Measurements from ENCODE around the gene SERPINI1.

Gene SERPINI1

GRCh38 chr3:167734498-167735232 lies 856 bp upstream of the SERPINI1 start, which contains the start of gene PDCD10:
TSS of gene PDCD10 (minus strand) at chr3:167734892. CDS start at chr3:167720157, 14,735 bp downstream.
- peak; percentile 96 for DNase-seq

GRCh38 chr3:167736264-167736787 lies 805 bp downstream of the SERPINI1 start:
- DNase-seq = no peak

DNA sequence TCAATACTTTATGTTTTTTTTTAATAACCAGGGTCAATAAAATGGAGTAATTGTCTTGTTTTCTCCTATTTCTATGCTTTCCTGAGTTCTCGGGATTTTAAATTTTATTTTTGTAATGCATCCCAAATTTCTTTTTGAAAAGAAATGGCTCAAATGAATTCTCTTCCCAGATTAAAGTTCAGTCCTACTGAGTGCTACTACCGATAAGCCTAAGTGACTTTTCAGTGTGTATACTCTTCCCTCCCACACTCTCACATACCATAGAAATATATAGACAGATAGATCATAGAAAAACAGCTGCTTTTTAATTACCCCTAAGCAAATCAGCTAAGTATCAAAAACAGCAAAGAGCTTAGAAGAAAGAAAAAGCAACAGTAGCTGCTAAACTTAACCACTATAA lies 1.5 kb downstream of the SERPINI1 start:
- DNase-seq = no peak

- DNase-seq = no peak
These were observed 2.5 kb downstream of the SERPINI1 start for GRCh38 chr3:167738037-167738436.

DNA sequence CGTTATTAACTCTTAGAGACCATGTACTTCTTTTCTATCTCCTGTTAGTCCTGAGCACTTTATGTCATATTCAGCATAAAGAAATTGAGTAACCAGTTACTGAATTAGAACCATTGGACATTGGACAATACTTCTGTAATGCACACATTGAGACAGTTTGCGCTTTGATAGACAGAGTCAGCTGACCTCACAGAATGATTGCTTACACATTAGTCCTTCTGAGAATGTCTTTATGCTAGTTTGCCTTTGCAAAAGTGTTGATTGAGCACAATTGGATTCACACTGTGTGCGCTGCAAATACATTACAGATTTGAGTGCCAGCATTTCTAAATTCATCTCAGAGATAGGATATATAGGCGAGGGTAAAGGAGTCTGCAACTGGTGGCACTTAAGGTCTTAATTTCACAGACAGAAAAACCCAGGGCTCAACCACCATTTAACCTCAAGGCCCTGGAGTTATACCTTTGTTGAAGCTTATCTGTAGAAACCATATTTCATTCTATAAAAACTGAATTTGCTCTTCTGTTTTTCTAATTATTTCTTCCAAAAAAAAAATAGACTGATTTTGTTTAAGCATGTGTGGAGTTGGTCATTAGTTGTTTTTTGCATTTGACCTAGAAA lies 3.8 kb downstream of the SERPINI1 start:
- no peak for DNase-seq

- peak; percentile 20 to 21 for DNase-seq
These were observed 5.6 kb downstream of the SERPINI1 start for GRCh38 chr3:167740961-167741587.

GRCh38 chr3:167742338-167742737 lies 6.8 kb downstream of the SERPINI1 start:
- DNase-seq = no peak

DNA sequence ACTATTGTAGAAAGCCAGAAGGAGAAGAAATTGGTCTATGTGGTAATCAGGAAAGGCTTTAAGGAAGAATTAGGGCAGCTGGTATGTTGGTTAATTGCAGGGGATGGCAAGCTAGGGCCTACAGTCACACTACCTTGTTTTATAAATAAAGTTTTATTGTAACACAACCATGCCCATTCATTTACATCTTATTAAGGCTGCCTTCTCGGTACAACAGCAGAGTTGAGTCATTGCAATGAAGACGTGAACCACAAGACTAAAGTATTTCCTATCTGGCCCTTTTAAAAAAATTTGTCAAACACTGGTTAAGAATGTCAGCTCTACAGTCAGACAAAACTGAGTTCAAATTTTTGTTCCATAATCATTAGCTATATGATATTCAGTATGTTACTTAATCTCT lies 8.3 kb downstream of the SERPINI1 start:
- DNase-seq = no peak

- no peak for DNase-seq
These were observed 13.7 kb downstream of the SERPINI1 start for GRCh38 chr3:167749209-167749608.

DNA sequence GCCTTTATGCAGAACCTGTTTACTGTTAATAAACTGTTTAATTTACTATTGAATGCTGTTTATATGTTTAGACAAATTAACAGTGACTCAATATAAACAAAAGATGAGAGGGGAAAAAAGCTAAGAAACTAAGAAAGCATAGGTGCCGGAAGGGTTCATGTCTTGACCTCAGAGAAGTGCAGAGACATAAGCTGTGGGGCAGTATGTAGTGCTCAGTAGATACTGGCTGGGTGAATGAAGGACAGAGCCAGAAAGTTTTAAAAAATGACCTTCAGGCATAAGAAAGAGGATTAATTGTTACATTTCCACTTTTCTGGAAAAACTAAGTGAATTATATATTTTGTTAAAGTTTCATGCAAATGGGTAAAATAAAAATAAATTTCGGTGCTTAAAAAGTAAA lies 14.2 kb downstream of the SERPINI1 start:
- no peak for DNase-seq

DNA sequence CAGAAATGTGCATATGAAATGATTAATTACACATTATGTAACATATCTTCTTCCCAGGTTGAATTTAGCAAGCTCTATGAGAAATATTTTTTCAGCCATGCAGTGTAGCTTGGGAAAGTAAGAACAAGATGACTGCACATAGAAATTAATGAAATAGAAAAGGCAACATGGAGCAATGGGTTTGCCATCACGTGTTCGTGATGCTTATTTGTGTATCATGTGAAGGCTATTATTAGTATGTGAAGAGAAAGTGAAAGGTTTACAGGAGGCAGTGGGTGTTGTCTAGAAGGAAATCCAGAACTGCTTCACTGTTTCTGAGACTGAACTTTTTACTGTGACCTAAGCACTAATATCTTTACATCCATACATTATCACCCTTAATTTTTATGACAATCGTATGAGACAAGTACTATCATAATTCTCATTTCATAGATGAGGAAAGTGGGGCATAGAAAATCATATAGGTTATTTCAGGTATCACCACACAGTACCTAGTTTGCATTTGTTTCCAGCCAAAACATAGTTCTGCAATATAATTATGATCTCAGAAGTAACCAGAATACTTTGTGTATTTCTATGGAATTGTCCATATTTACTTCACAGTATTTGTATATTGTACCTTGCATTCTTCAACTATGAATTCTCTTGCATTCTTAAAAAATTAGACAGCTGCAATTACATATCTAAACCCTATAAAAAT lies 14.9 kb downstream of the SERPINI1 start:
- no peak for DNase-seq

GRCh38 chr3:167754049-167754448 lies 18.5 kb downstream of the SERPINI1 start:
- no peak for DNase-seq

DNA sequence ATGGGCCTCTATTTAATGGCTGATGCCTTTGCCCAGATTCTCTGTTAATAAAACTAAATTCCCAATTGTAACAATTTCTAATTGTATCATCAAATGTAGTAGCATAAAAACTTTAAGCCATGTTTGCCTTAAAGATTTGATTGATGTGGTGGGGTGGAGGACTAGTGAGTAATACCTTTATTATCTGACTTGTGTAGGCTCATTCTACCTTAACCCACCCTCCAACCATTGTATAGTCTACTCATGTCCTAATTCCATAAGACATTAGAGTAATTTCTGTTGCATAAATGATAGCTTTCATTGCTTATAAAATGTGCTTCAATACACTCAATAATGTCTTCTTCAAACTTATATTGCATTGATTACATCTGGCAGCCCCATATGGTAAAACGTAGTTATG lies 25.8 kb downstream of the SERPINI1 start:
- no peak for DNase-seq

DNA sequence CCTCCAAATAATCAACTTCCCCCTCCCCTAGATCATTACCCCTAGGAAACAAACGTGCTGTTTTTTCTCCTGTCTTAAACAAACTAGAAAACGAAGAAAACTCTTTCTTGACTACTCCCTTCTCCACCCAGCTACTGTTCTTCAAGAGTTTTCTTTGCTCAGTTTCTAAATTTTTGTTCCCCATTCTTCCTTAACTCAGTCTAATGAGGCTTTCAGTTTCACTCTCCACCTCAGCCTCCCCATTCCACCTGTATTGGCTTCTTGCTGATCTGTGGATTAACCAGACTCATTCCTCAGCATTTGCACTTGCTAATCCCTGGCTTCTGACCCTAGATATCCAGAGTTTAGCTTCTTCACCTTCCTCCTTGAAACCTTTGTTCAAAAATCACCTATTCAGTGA lies 26.8 kb downstream of the SERPINI1 start:
- DNase-seq = no peak

DNA sequence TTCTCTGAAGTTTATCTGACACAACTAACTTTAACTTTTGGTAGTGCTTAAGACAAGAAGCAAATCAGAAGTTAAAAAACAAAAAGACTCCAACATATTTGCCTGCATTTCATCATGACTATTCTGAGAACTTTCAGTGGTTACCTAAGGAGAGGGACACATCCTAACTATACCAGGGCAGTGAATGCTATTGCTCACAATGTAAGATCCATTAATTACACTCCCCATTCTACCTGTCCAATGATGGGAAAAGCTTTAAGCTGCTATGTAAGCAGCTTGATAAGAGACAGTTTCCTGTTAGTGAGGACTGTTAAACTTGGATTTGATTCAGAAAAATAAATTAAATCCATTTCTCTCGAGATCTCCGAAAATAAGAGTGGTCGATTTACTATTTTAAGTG lies 37.5 kb downstream of the SERPINI1 start:
- no peak for DNase-seq

- no peak for DNase-seq
These were observed 38.1 kb downstream of the SERPINI1 start for GRCh38 chr3:167773584-167773983.

DNA sequence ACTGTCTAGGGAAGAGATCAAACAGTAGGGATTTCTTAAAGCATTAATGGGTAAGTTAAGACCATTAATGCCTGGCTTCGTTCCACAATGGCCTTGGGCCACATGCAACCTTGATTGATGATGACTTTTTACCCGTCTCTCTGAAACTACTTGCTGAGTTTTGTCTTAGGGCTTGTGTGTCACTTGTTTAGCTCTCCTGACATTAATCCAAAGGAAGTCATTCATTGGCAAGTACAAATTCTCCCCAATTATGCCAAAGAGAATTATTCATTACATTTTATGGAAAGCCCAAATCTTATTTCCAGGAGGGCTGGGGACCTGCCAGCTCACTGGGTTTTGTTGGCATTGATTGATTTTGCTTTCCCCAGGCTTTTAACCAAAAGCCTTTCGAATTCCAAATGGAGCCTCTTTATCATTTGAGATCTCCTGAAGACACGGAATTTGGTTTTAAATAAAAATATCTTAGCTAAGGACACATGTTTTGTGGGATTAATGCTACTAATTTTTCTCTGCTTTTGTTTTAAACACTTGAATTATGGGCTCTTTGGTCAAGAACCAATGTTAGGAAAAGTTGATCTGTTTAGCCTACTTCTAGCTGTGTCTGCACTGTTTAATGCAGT lies 40.7 kb downstream of the SERPINI1 start:
- DNase-seq = no peak

DNA sequence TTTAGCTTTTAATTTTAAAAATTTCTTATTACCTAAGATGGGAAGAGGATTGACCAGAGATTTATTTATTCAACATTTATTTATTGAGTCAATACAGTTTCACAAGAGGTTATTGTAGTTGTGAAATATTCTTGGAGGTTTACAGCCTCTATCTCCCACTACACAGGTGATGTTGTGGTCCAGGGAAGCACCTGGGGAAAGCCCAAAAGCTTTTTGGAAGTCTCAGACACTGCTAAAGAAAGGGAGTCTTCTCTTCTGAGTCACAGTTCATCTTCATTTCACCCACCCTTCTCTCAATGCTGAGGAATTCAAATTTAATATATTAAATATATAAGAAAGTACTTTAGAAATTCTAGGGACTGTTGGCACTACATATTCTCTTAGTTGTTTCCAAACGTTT lies 41.8 kb downstream of the SERPINI1 start:
- DNase-seq = no peak

GRCh38 chr3:167780214-167780883 lies 44.8 kb downstream of the SERPINI1 start:
- no peak for DNase-seq

- no peak for DNase-seq
These were observed 48.3 kb downstream of the SERPINI1 start for GRCh38 chr3:167783781-167784180.

DNA sequence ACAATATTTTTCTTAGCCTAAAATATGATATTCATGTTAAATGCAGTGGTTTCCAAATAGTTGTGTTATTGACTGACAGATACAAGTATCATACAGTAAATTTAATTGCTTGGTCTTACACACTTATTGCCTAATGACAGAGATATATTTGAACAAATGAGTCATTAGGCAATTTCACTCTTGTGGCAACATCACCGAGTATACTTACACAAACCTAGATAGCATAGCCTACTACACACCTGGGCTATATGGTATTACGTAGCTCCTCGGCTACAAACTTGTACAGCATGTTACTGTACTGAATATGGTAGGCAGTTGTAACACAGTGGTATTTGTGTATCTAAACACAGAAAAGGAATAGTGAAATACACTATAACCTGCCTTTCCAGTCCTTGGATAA lies 50.3 kb downstream of the SERPINI1 start:
- DNase-seq = no peak

- no peak for DNase-seq
These were observed 51.9 kb downstream of the SERPINI1 start for GRCh38 chr3:167787440-167787839.

Measured in activated CD4-positive, alpha-beta T cell treated with anti-CD3 and anti-CD28 coated beads, Interleukin-2, amount 50 U/mL, for 4 hours (primary cell).